Tibial nerve (tissue), 4 donors: Measurements from ENCODE around the gene PXDC1. TPM values are rescaled to one million over a fixed set of nuclear protein-coding genes. Genes with fewer than 3 reads are reported as not detected.
"Not testable (repeated sequence)": the region's sequence is repeated elsewhere in the genome, so short reads cannot be mapped to it uniquely, and the experiment has no call there.

ENCODE experiments used
- DNase-seq, 2 donors: peaks; one replicate each; pipeline ENCODE4 v3.0.0-alpha.2; 2019; ENCODE audit warnings: low spot score in 2 of 2
- H3K27ac ChIP-seq, 4 donors: fragments of 200-600 bp; sonication (generic) in 3 of 4; one replicate each; pipeline ENCODE4 v1.5.1; 2017 to 2019; ENCODE audit warnings: mild to moderate bottlenecking in 1 of 4
- H3K27me3 ChIP-seq, 2 donors: fragments of 200-600 bp; sonication (generic) in 1 of 2; one replicate each; pipeline versions ENCODE4 v1.5.1 to v1.6.0; 2017 to 2019
- H3K36me3 ChIP-seq, 3 donors: fragments of 200-600 bp; sonication (generic); one replicate each; pipeline ENCODE4 v1.5.1; 2018 to 2019
- H3K4me1 ChIP-seq, 4 donors: fragments of 200-600 bp; sonication (generic) in 3 of 4; one replicate each; pipeline ENCODE4 v1.5.1; 2017 to 2019
- H3K4me3 ChIP-seq, 4 donors: fragments of 200-600 bp; sonication (generic) in 3 of 4; one replicate each; pipeline ENCODE4 v1.5.1; 2017 to 2019; ENCODE audit warnings: mild to moderate bottlenecking in 1 of 4, moderate library complexity in 1 of 4
- H3K9me3 ChIP-seq, 4 donors: fragments of 200-600 bp; sonication (generic) in 3 of 4; one replicate each; pipeline ENCODE4 v1.5.1; 2017 to 2019
- EP300 ChIP-seq, 2 donors: sonication (generic); formaldehyde crosslinking; IDR thresholded peaks; one replicate each; pipeline ENCODE4 v1.6.1; 2017; ENCODE audit warnings: antibody characterized with exemption in 2 of 2, mild to moderate bottlenecking in 1 of 2
- POLR2A ChIP-seq, 2 donors: fragments of 450-650 bp; IDR thresholded peaks; one replicate each; pipeline ENCODE4 v1.6.1; 2017; ENCODE audit warnings: antibody characterized with exemption in 2 of 2, mild to moderate bottlenecking in 2 of 2, moderate library complexity in 2 of 2
- WGBS, 2 donors: methylation state at CpG; one replicate each; pipeline ENCODE4 v1.1.5; 2018; 5-methylcytosine and 5-hydroxymethylcytosine counted together
- total RNA-seq, 4 donors: library from RNA; depleted of rRNA; stranded (reverse); fragments of >200 nt; gene quantifications; one replicate each; pipeline ENCODE4 v1.1.0, GENCODE V29; 2016
- TF ChIP-seq, protein P1 (sequence below), 5 experiments: fragments of 200-600 bp in 3 of 5; fragments of 450-650 bp in 2 of 5; sonication (generic) in 3 of 5; IDR thresholded peaks; one replicate each; pipeline ENCODE4 v1.5.1; 2016 to 2019; ENCODE audit warnings: antibody characterized with exemption in 5 of 5, mild to moderate bottlenecking in 3 of 5, moderate library complexity in 2 of 5

Gene PXDC1
- total RNA-seq, 4 donors from 2014 or later, result 93.6 to 174 (median 113) TPM

DNA sequence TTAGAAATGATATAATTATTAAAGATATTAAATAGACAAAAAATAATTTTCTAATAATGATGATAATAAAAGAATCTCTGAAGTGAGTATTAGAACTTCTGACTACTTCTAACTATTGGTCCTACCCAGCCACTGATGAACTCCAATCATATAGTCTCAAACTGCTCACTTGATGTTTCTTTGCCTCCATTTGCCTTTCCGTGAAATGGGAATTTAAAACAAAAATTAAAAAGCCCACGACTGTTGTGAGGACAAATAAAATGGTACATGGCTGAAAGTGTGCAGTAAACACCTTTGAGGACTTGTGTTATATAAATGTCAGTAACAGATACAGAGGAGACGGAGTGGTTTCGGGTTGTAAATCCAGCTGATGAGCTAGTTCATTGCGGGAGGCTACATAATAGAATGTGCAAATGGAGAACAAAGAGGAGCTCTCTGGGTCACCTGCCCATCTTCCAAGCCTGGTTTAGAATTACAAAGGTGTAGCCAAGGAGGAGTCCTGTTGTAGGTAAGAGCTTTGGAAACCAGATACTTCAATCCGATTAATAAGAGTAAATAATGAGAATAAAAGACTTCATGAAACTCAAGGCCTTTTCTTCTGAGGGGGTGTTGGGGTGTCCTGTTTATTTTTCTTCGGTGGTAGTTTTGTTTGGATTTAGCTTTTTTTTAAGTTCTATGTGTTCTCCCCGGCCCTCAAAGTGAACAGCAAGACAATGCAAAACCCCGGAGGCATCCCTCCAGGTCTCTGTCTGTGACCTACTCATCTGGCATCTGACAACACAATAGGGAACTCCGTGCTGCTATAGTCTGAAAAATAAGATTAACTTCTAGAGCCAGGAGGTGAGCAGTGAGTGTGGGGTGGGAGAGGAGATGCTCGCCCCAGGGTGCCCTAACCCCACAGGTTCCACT is 4.4 kb upstream of the PXDC1 start:
- no peak overlapping the region for H3K27ac ChIP-seq
- no peaks in the 10 kb centered on the region for H3K36me3 ChIP-seq
- H3K27me3 ChIP-seq, result no peaks in the 10 kb centered on the region
- TF ChIP-seq, protein P1, sequence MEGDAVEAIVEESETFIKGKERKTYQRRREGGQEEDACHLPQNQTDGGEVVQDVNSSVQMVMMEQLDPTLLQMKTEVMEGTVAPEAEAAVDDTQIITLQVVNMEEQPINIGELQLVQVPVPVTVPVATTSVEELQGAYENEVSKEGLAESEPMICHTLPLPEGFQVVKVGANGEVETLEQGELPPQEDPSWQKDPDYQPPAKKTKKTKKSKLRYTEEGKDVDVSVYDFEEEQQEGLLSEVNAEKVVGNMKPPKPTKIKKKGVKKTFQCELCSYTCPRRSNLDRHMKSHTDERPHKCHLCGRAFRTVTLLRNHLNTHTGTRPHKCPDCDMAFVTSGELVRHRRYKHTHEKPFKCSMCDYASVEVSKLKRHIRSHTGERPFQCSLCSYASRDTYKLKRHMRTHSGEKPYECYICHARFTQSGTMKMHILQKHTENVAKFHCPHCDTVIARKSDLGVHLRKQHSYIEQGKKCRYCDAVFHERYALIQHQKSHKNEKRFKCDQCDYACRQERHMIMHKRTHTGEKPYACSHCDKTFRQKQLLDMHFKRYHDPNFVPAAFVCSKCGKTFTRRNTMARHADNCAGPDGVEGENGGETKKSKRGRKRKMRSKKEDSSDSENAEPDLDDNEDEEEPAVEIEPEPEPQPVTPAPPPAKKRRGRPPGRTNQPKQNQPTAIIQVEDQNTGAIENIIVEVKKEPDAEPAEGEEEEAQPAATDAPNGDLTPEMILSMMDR (IDR thresholded peaks at IDR 0.05), result no peak
- TF ChIP-seq EP300 (IDR thresholded peaks at IDR 0.05), result no peak
- no peak for TF ChIP-seq POLR2A (IDR thresholded peaks at IDR 0.05)
- no peak for DNase-seq
- peaks cover 0 to 19% (median 4%) of the 10 kb centered on the region in 4 donors for H3K4me1 ChIP-seq
- H3K9me3 ChIP-seq, result no peaks in the 10 kb centered on the region
- H3K4me3 ChIP-seq, result no peak overlapping the region
- 58 to 62% methylated on average over 11 of the region's 11 CpGs for WGBS, 2 donors

DNA sequence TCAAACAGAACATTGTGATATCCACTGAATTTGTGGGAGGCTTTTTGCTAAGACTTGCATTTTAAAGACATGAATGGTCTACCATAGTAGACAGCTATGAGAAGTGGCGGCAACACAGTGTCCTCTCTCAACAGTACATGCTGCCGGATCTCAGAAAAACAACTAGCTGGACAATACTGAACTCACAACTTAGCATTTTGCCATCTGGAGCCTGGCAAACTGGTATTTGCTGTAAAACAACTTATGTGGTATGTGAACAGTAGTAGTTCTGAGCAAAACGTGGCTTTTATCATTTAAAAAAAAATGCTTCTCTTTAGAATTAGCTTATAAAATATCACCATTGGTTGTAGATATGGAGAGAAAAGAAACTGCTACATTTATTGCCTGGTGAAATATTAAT is 3.3 kb upstream of the PXDC1 start:
- Histone ChIP-seq H3K4me1 (peaks cover 0 to 21% (median 5%) of the 10 kb centered on the region in 4 donors), H3K27me3 (no peaks in the 10 kb centered on the region), H3K9me3 (no peaks in the 10 kb centered on the region), H3K27ac (no peak overlapping the region), H3K4me3 (no peak overlapping the region), H3K36me3 (no peaks in the 10 kb centered on the region)
- TF ChIP-seq POLR2A (IDR thresholded peaks at IDR 0.05) (no peak), EP300 (IDR thresholded peaks at IDR 0.05) (no peak)
- TF ChIP-seq, protein P1 (IDR thresholded peaks at IDR 0.05), result no peak
- no peak for DNase-seq
- WGBS, 2 donors, result 58 to 68% methylated on average over 3 of the region's 3 CpGs

DNA sequence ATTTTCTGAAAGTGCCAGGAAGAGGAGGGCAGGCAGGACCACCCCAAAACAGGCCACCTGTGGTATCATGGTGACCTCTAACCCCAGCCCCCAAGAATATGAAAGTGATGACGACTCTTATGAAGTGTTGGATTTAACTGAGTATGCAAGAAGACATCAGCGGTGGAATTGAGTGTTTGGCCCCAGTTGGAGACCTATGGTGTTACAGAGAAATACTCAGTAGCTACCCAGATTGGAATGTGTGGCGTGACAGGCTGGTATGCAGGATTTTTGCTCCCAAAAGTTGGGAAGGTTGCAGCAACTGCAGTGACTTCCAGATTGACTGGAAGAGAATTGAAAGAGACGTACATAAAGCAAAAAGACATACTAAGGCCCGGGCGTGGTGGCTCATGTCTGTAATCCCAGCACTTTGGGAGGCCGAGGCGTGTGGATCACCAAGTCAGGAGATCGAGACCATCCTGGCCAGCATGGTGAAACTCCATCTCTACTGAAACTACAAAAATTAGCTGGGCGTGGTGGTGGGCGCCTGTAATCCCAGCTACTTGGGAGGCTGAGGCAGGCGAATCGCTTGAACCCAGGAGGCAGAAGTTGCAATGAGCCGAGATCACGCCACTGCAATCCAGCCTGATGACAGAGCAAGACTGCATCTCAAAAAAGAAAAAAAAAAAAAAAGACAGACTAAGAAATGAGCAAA is 2.7 kb upstream of the PXDC1 start:
- not testable (repeated sequence) for H3K36me3 ChIP-seq, DNase-seq, H3K4me3 ChIP-seq, H3K9me3 ChIP-seq, H3K27me3 ChIP-seq
- Histone ChIP-seq H3K4me1 (peaks cover 0 to 22% (median 10%) of the 10 kb centered on the region in 4 donors), H3K27ac (peak overlapping the region in 2 of 4 donors; percentile 94 to 99)
- WGBS, 2 donors, result 91 to 92% methylated on average over 15 of the region's 15 CpGs

- Histone ChIP-seq H3K27me3 (no peaks in the 10 kb centered on the region), H3K9me3 (no peaks in the 10 kb centered on the region), H3K4me1 (peaks cover 0 to 30% (median 15%) of the 10 kb centered on the region in 4 donors), H3K4me3 (no peak overlapping the region), H3K36me3 (no peaks in the 10 kb centered on the region), H3K27ac (peak overlapping the region; percentile 94 to 99 (median 97))
- TF ChIP-seq POLR2A (IDR thresholded peaks at IDR 0.05), result no peak
- TF ChIP-seq, protein P1 (IDR thresholded peaks at IDR 0.05), result no peak
- TF ChIP-seq EP300 (IDR thresholded peaks at IDR 0.05), result no peak
- no peak for DNase-seq
- 68 to 71% methylated on average over 10 of the region's 10 CpGs for WGBS, 2 donors
These were observed 1.8 kb upstream of the PXDC1 start for GRCh38 chr6:3753228-3753835.

DNA sequence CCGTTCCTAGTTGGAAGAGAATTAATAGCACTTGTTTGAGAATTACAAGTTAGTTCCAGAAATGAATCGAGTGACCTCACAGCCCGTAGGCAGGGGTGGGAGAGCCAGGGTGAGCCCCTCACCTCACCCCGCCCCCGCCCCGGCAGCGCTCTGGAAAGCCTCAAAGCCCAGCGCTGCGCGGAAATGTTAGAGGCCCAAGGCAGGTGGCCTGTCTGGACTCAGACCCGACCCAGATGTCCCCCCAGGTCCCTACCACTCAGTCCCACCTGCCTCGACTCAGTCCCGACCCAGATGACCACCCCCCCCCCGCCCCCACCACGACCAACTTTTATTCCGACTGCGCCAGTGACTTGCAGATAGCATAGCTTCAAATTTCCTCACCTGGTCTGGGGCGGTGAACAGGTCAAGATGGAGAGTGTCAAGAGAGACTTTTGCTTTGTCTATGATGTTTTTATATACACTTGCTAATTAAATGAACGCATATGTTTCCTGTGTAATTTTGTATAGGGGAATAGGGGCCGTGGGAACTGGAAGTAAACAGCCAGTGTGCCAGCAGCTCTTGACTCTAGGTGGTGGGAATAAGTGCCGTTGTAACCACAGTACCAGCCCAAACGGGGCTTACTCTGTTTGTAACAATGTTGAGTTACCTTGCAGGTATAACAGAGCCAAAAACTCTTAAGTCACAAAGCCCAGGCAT is 1.2 kb upstream of the PXDC1 start:
- H3K4me1 ChIP-seq, result peaks cover 0 to 36% (median 18%) of the 10 kb centered on the region in 4 donors
- H3K36me3 ChIP-seq, result no peaks in the 10 kb centered on the region
- peak overlapping the region; percentile 94 to 99 (median 97) for H3K27ac ChIP-seq
- no peak for DNase-seq
- 36 to 44% methylated on average over 14 to 22 of the region's 22 CpGs for WGBS, 2 donors
- H3K9me3 ChIP-seq, result no peaks in the 10 kb centered on the region
- TF ChIP-seq POLR2A (IDR thresholded peaks at IDR 0.05), result no peak
- no peak for TF ChIP-seq EP300 (IDR thresholded peaks at IDR 0.05)
- TF ChIP-seq, protein P1 (IDR thresholded peaks at IDR 0.05), result no peak
- H3K4me3 ChIP-seq, result peak overlapping the region; percentile 56 to 92 (median 87)
- no peaks in the 10 kb centered on the region for H3K27me3 ChIP-seq
